Esophagus mucosa (tissue), 1 donor: Measurements from ENCODE around the gene CCDC175. TPM values are rescaled to one million over a fixed set of nuclear protein-coding genes. Genes with fewer than 3 reads are reported as not detected.

Experiments
- ATAC-seq: fragments of 200-7000 bp; cut with Tn5 transposase; one replicate; pipeline ENCODE4 v1.9.1; 2020
- total RNA-seq: library from RNA; stranded (reverse); gene quantifications from one replicate; pipeline ENCODE4 v1.2.4, GENCODE V29; 2023
- donor health status: DM: yes; HTN: yes; CAD: no.

CCDC175 gene
- not detected for total RNA-seq

DNA sequence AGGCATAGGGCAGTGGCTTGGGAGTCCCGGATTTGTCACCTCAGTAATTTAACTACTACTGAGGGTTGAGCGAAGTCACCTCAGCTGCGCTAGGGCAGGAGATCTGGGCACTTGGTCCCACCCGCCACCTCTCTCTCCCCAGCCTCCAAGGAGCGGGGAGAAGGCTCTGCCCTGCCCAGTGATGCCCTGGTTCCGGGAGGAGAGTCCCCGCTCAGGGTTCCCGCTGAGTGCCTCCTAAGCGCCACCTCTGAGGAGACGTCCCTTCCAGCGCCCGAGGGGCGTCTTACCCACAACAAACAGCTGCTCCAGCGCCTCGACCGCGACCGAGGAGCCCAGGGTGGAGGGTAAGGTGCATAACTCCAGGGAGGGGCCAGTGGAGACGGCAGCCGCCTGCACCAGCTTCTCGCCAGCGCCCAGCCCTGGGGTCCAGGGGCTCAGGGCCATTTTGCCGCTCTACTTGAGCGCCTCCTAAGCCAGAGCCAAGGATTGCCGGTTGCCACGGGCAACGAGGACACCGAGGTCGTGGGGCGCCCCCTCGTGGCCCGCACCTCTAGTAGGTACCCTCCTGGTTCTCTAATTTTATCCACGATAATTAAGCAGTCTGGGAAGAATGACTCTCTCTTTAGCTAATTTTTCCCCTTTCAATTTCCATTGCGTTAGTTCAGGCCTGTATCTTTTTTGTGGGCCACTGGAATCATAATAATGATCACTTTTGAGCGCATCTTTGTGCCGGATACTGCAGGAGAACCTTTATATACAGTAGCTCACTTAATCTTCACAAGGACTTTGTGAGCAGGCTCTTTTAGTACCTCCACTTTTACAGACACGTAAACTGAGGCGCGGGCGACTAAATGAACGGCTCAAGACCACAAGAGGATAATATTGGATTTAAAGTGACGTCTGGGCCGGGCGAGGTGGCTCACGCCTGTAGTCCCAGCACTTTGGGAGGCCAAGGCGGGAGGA is at the start of gene CCDC175:
Gene CCDC175 (minus strand): TSS at position 481 of the 963 bp plus-strand sequence. CDS start 37 bp downstream, at position 444.
- ATAC-seq = peak; percentile 85

DNA sequence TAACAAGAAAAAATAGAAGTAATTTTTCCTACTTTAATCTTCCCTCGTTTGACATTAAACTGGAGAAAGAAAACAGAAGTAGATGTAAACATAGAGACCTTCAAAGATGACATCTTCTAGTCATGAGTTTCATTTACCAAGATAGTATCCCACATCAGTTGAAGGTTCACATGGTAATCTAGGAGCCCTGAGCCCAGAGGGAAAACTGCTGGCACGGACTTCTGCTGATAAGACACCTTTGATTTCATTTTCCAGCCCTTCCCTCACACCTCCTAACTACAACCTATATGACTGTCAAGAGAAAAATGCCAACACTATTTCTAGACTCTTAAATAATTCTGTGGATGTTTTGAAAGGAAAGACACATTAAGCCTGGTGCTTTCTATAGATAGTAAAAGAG is 46.0 kb upstream of the CCDC175 start:
- ATAC-seq = no peak

DNA sequence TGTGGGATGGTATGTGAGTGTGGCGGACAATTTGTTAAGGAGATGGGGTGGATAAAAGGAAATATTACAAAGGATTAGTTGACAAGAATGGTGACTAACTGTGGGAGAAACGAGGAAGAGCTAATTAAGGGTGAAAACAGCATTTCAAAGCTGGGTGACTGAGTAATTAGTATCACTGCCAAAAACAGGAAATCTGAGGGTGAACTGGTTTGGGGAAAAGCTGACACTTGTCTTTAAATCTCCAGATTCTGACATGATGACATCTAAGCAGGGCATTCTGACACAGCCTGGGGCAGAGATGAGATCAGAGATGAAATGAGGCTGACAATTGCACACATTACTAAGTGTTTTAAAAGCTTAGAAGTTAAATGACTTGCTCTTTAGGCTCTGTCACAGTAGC is 42.4 kb upstream of the CCDC175 start:
- peak; percentile 95 for ATAC-seq

DNA sequence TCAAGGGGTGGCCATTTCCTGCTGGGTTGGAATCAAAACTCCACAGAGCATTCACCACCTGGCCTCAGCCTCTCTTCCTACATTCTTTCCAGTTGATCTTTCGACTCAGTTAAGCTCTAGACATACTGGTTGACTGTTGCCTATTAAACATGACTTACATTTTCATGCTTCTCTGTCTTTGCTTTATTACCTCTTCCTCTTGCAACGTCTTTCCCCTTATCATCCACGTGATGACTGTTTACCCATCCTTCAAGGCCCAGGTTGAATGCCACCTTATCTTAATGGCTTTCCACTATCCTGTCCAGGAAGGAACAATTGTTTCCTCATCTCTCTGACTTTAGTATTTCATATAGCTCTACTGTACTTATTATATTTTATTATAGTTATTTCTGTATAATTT is 24.4 kb upstream of the CCDC175 start:
- no peak for ATAC-seq

DNA sequence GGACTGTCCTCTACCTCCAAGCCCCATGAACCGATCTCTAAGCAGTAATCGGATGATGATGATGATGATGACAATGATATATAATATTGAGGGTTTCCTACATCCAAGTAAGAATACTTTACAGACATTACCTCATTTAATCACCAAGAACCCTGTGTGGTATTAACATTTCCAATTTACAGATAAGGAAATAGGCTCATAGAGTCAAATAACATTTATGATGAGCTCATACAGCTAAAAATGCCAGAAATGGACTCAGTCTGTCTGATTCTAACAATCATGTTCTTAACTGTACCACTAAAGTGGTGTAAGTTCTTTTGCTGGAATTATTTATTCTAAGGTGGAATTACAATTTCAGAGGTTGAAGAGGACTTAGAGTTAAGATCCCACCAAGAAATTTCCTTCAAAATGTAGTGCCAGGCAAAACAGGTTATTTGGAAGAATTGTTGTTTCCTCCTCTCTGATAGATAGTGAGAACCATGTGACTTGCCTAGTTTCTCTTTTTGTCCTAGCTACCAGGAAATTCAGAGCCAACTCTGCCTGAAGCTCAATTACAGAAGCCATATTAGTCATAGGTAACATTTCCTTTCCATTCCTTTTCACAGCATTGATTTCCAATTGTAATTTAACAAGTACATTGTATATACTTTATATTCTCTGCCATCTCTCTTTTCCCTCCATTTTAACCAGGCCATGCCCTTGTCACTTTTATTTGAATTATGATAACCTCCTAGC is 23.8 kb upstream of the CCDC175 start:
- no peak for ATAC-seq

DNA sequence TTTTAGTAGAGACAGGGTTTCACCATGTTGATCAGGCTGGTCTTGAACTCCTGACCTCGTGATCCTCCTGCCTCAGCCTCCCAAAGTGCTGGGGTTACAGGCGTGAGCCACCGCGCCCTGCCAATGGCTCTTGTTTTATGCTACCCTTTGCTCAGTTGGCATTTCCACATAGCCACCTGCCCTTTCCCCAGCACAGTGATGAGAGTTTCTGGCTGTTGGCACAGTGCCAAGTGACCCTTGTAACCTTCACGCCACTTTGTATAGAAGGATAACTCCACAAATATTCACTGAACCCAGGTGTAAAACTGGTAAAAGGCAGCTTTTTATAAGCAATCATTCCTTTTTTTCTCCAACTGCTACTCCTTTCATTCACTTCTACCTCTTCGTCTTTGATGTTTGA is 18.5 kb upstream of the CCDC175 start:
- ATAC-seq = no peak

DNA sequence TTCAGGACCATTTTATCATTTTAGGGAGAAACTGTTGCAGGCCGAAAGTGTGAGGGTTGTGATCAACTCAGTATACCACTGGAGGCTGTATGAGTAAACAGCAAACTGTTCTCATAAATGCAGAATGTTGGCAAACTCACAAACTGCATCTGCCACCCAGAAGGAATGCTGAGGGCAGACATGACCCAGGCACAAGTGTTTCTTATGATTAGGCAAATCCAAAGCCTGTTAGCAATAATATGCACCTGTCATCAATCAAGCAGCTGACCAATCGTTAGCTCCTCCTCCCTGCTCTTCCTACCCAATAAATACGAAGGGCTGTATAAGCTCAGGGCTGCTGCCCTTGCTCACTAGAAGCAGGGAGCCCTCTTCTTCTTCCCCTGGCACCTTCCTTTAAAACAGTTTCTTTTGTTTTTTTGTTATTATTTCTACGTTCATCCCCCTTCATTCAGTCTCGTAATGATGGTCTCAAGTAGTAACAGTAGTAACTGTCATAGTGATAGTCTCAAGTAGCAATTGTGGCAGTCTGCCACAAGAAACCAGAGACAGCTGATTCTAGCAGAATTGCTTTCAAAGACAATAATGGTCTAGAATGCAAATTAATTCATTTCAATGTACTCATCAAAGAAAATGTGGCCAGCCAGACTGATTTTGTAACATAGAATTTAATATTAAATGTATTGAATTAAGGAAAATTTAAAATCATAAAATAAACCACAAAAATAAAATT is 15.2 kb upstream of the CCDC175 start:
- ATAC-seq = no peak

DNA sequence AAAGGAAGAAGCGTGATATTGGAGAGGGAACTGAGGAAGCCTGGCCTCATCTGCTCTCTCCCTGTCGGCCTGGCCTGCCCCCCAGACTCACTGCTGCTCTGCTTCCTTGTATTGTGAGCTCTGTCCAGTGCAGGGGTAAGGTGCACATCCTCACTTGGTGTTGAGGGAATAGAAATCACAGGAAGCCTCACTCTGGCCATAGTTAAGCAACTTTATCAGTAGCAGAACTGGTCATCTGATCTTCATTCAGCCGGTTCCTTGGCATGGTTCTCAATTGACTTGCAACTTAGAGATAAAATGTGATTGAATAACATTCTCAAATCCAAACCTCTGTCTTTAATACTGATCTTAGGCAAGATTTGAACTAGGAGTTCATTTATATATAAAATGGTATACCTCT is 11.5 kb upstream of the CCDC175 start:
- no peak for ATAC-seq

DNA sequence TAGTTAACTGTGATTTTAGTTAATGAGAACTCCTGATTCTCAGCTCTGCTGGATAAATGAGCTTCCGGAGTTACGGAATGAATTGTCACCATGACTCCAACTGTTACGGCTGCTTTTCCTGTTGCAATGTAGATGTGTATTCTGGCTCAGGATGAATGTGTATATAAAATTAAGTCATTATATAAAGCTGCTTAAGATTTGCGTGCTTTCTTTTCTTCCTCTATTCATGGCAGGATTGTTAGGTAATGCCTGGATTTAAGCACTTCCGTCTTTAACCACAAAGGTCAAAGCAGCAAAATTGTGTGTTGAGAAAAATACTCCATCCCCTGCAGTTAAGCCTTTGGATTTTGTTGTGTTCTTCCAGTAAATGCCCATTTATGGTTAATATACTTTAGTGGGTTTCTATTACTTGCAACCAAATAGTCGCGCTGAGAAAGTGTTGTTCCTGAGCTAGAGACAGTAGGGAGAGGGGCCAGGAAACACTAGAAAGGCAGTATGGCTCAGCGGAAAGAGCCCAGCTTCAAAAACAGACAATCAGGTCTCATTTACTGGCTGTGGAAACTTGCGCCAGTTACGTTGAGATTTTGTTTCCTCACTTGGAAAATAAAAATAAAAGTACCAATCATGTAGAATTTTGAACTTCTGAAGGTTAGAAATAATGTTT is 9.4 kb upstream of the CCDC175 start:
- peak; percentile 63 for ATAC-seq

DNA sequence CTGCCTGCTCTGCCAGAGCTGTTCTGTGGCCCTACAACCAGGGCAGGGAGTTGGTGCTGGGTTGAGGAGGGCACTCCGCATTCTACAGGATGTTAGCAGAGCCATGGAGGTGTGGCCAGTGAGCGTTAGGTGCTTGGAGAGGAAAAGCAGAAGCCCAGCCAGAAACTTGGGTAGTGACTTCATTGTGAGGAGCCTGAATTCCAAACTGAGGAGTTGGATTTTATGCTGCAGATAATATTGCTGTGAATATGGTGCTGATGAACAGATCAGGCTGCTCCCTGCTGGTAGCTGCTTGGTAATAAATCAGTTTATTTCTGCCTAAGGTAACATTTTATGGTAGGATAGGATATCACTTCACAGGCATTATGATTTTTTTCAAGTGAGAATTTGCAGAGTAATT is 7.1 kb upstream of the CCDC175 start:
- no peak for ATAC-seq

DNA sequence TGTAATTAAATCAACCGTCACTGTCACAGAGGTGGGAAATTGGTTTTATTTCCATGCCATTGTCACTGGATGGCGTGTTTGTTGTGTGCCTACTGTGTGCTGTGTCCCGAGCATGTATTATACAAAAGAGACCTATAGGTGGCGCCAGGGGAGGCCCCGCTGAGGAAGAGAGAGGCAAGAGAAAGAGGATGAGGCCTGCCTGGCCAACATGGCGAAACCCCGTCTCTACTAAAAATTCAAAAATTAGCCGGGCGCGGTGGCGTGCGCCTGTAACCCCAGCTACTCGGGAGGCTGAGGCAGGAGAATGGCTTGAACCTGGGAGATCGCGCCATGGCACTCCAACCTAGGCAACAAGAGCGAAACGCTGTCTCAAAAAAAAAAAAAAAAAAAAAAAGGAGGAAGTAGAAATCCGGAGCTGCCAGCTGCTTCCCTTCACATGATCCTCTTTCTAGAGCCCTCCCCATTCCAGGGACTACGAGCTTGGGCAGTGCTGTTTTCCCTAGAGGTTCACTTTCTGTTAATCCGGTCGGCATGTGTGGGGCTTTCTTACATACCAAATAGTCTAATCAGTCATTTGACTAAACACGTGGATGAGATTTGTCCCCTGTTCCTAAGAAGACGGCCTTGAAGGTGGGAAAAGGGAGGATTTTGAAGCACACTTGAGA is 6.4 kb upstream of the CCDC175 start:
- ATAC-seq = no peak

DNA sequence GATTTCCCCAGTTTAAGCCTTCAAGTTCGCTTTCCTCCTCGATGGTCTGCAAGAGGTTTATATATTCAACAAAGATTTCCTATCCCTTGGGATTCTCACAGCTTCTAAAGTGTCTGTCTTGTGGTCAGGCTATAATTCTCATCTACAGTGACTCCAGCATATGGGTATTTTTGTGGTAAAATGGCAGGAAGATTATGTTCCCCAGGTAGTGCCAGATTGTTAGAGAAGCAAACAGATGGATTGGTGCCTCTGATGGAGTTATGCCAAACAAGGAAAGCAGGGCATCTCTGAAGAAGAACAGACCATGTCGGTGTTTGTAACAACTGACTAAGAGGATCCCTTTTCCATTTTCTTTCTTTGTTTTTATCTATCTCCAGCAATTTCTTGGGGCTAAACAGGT is 5.5 kb upstream of the CCDC175 start:
- no peak for ATAC-seq

DNA sequence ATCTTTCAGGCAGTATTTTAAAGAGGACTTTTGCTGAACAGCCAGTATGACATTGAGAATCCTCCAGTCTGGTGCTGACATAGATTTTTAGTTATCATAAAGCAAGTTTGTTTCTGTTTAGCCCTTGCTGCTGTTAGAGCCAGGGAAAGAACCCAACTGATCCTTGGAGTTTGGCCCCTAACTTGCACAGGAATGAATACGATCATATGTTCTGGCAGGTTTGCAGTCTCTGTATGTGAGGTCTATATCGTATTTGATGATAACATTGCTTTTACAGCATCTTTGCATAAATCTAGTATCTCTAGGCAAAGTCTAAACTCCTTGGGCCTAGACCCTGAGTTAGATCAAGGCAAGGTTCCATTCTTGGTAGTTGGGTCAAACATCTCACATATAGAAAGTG is 4.3 kb upstream of the CCDC175 start:
- no peak for ATAC-seq

DNA sequence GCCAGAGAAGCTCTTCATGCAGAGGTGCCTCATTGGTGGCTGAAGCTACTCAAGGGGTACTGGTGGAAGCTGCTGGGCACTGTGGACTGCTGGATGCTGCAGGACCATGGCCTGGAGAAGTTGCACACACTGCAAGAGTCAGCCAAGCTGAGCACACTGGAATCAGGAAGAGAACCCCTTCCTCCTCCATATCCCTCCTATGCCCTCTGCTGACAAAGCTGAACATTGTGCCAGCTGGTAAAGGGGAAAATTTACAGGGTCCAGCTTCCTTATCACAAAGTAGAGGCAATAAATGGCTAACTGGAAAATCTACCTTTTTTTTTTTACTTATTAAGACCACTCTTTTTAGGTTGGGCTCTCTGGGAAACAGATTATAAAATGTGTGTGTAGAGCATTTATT is 6.5 kb downstream of the CCDC175 start:
- ATAC-seq = no peak

DNA sequence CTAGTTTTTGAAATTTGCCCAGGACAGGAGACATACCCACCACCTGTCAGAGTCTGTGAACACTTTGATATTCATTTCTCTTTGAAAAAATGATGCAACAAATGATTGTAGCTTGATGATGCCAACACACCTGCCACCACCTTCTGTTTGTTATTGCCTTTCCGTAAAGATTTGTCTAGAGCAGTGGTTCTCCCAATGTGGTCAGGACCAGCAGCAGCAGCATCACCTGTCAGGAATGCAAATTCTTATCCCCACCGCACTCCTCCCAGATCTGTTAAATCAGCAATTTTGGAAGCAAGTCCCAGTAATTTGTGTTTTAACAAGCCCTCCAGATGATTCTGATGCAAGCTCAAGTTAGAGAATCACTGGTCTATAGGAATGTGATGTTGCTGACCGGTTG is 9.9 kb downstream of the CCDC175 start:
- ATAC-seq = no peak

DNA sequence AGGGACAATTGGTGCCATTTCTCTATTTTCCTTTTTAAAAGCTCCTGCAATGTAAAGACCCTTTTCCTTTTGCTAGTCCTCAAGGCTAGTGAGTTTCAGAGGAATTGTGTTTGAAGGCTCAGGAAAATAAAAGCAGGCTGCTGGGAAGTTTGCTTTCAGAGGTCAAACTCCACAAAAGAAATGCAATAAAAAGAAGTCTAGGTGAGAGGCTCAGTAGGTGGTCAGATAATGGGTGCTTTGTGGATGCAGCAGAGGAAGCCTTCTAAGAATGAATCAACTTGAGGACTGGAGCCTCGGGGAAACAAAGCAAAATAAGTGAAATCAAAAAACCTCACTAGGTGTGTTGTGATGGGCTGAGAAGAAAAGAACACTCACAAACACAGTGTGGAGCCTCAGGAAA is 10.3 kb downstream of the CCDC175 start:
- no peak for ATAC-seq

DNA sequence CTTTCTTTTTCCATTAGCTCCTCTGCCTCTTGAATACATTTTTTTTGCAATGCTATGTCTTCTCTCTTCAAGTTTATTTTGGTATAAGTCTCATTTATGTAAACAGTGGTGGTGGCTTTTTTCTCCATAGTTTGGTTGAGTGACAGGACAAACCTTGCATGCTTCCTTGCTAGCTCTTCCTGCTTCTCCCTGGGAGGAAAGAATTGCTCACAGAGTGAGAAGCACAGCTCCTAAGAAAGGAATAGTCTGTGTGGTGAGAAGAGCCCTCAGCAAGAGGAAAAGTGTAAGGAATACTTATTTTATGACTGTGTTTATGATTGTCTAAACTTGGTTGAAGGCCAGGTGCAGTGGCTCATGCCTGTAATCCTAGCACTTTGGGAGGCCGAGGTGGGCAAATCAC is 11.5 kb downstream of the CCDC175 start:
- ATAC-seq = no peak

DNA sequence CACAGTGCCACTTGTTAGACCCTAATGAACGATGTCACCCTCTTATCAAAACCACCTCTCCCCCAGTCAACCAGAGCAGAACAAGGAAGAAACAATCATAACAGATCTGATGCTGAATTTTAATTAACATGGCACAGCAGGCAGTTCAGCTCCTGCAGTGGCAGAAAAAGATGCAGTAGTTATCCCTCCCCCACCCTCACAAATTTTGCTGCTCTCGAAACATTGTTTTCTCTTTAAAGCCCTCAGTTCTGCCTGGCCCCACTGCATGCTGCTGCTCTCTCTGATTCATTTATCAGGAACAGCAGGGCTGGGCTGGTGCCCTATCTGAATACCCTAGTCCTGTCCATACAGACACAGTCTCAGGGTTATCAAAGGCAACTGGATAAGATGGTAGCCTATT is 12.2 kb downstream of the CCDC175 start:
- no peak for ATAC-seq

DNA sequence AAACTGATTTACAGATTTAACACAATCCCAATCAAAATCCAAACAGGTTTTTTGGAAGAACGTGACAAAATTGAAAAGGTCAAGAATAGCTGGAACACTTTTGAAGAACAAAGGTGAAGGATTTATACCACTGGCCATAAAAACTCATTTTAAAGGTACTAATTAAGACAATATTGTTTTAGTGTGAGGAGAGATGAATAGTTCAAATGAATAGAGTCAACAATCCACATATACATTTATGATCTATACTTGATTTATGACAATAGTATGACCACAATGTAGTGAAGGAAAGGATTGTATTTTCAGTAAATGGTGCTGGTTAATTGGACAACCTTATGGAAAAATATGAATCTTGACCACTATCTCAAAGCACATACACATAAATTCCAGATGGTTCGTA is 29.3 kb downstream of the CCDC175 start:
- no peak for ATAC-seq

DNA sequence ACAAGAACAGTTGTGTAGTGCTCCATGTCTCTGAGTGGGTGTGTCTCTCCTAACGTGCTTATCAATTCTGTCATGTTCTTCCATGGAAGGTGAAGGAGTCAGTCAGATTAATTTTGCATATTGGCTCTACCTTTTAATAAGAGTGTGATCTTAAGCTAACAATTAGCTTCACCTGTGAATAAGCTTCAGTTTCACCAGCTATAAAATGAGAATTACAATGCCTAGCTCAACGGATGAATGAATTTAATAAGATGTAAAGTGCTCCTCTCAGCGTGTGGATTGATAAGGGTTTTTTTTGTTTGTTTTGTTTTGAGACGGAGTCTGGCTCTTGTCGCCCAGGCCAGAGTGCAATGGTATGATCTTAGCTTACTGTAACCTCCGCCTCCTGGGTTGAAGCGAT is 32.7 kb downstream of the CCDC175 start:
- ATAC-seq = no peak

DNA sequence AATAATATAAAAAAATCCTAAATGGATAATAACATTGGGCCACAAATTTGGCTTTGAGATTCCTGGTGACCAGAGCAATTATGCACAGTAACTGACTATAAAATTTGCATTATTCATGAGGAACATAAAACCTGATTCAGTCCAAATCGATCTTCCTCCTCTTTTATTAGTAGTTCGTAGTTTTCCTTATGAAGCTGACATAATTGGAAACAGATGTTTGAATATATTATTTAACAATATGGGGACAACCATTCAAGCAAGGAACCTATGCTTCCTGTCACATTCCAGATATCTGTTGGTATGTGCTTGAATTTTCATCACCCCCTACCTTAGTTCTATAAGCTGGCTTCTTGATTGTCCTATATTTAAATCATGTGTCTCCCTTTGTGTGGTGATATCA is 34.9 kb downstream of the CCDC175 start:
- ATAC-seq = no peak

DNA sequence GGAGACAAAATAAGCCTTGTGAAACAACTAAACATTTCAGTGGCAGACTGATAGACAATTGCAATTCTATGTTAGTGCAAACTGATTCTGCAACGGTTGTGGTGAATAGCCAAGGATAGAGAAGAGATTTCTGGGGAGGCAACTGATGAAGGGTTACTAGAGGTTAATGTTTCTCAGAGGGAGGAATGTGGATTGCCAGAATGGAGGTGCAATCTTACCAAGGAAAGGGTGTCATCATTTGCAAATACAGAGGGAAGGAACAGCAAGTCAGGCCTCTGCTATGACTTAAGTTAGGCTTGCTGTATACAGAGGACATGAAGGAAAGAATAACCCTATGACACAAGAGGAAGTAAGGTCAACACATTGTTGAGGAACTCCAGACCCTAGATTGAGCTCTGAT is 35.8 kb downstream of the CCDC175 start:
- ATAC-seq = no peak
